MCF 10A (cell line): ENCODE data around the gene SERPINH1. TPM values are rescaled to one million over a fixed set of nuclear protein-coding genes. Genes with fewer than 3 reads are reported as not detected.

Experiments used
- BruUV-seq: library from RNA; stranded (reverse); fragments of 400-500 nt; replicated peaks from 2 replicates; lab custom pipeline; 2021; lab: Mats Ljungman, UMichigan
- CTCF ChIA-PET: fragments of 300-600 bp; sonication (Branson Sonifier 250); formaldehyde crosslinking; extraction: SDS; loops from one replicate; lab custom pipeline; 2021; ENCODE audit warnings: antibody characterized with exemption, inconsistent platforms; lab: Yijun Ruan, JAX
- POLR2A ChIA-PET: fragments of 300-600, 350-650 bp; sonication (Branson Sonifier 250); formaldehyde crosslinking; extraction: SDS; loops from one replicate; lab custom pipeline; 2020; ENCODE audit warnings: antibody characterized with exemption, inconsistent platforms; lab: Yijun Ruan, JAX
- DNase-seq: peaks from one replicate; pipeline ENCODE4 v3.0.0-alpha.2; 2018; ENCODE audit not compliant: unreplicated experiment
- H3K27ac Mint-ChIP-seq: one replicate; pipeline ENCODE4 v1.8.0; 2022; ENCODE audit warnings: mild to moderate bottlenecking, low read depth, mixed read lengths; ENCODE audit not compliant: unreplicated experiment
- H3K27me3 Mint-ChIP-seq: one replicate; pipeline ENCODE4 v1.8.0; 2022; ENCODE audit warnings: mixed read lengths; ENCODE audit not compliant: insufficient read depth, unreplicated experiment
- H3K36me3 Mint-ChIP-seq: one replicate; pipeline ENCODE4 v1.8.0; 2022; ENCODE audit warnings: mild to moderate bottlenecking, moderate library complexity, mixed read lengths; ENCODE audit not compliant: insufficient read depth, unreplicated experiment
- H3K4me1 Mint-ChIP-seq: one replicate; pipeline ENCODE4 v1.8.0; 2022; ENCODE audit warnings: mixed read lengths; ENCODE audit not compliant: insufficient read depth, unreplicated experiment
- H3K4me3 Mint-ChIP-seq: one replicate; pipeline ENCODE4 v1.8.0; 2022; ENCODE audit warnings: mild to moderate bottlenecking, moderate library complexity, mixed read lengths; ENCODE audit not compliant: unreplicated experiment
- H3K9me3 Mint-ChIP-seq: one replicate; pipeline ENCODE4 v1.8.0; 2022; ENCODE audit warnings: mixed read lengths; ENCODE audit not compliant: unreplicated experiment
- intact Hi-C: fragments of 100-400 bp; cut with micrococcal nuclease; formaldehyde crosslinking; loops from 2 replicates; pipeline ENCODE4 v1.14.1; 2022
- total RNA-seq: library from RNA; stranded (reverse); gene quantifications from 2 replicates; pipeline ENCODE4 v1.2.3, GENCODE V29; 2022
- TF ChIP-seq, protein P1 (sequence below): fragments of 200-600 bp; IDR thresholded peaks from one replicate; pipeline ENCODE4 v1.8.0; 2022; ENCODE audit warnings: antibody characterized with exemption, mild to moderate bottlenecking; ENCODE audit not compliant: unreplicated experiment

The SERPINH1 gene
- total RNA-seq, 1 experiment from 2014 or later, result 80.5 TPM

DNA sequence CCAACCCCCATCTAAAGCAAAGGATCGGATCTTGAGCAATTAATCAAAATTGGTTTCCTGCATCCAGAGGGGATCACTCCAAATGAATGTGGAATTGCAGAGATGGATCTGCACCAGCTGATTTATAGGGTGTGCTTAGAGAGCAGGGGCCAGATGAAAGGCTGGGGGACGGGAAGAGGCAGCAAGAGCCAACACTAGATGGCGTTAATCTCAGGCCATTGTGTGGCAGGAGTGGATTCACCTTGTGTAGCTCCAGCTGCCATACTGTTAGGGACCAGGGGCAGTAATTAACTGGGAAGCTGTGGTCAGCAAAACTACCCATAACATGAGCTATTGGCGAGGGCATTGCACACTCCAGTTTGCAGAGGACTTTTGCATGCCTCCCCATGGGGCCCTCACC lies 35.6 kb downstream of the SERPINH1 start:
- Mint-ChIP-seq H3K9me3 (no peaks in the 10 kb centered on the region), H3K36me3 (no peaks in the 10 kb centered on the region), H3K4me1 (peaks cover 6% of the 10 kb centered on the region), H3K27ac (no peak overlapping the region), H3K4me3 (no peak overlapping the region), H3K27me3 (peaks cover 6% of the 10 kb centered on the region)
- CTCF ChIA-PET, result interaction anchor here (0.6 to 0.7 kb wide), 2 partner anchors 125 to 485 kb away, joined by 3 read pairs; no protein-coding TSS in a partner anchor
- no TSS peak for BruUV-seq
- DNase-seq, result peak; percentile 60
- TF ChIP-seq, protein P1, sequence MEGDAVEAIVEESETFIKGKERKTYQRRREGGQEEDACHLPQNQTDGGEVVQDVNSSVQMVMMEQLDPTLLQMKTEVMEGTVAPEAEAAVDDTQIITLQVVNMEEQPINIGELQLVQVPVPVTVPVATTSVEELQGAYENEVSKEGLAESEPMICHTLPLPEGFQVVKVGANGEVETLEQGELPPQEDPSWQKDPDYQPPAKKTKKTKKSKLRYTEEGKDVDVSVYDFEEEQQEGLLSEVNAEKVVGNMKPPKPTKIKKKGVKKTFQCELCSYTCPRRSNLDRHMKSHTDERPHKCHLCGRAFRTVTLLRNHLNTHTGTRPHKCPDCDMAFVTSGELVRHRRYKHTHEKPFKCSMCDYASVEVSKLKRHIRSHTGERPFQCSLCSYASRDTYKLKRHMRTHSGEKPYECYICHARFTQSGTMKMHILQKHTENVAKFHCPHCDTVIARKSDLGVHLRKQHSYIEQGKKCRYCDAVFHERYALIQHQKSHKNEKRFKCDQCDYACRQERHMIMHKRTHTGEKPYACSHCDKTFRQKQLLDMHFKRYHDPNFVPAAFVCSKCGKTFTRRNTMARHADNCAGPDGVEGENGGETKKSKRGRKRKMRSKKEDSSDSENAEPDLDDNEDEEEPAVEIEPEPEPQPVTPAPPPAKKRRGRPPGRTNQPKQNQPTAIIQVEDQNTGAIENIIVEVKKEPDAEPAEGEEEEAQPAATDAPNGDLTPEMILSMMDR, result peak; percentile 32
- intact Hi-C loops, result no loop called here
- POLR2A ChIA-PET, result no interaction called here

DNA sequence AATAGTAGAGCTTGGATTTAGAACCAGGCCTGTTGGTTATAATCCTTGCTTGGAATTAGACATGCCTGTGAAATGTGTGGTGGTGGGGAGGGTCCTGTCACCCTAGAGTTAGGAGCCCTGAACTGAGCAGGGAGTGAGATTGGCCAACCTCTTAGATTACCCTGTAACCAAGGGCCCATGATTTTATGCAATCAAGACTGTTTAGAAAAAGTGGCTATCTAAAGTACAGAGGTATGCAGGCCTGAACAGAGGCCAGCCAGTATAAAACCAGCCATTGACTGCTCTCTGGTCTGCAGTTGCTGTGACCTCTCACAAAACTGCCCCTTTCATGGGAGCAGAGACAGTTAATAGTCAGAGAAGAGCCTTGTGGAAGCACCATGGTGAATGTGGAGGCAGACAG lies 36.2 kb downstream of the SERPINH1 start:
- peaks cover 5% of the 10 kb centered on the region for H3K4me1 Mint-ChIP-seq
- ChIA-PET CTCF (interaction anchor here (0.6 to 0.7 kb wide), 3 partner anchors 124 to 1149 kb away, joined by 3 to 5 read pairs (median 3); no protein-coding TSS in a partner anchor), POLR2A (no interaction called here)
- no peak overlapping the region for H3K4me3 Mint-ChIP-seq
- H3K9me3 Mint-ChIP-seq, result no peaks in the 10 kb centered on the region
- no TSS peak for BruUV-seq
- no peaks in the 10 kb centered on the region for H3K36me3 Mint-ChIP-seq
- intact Hi-C loops, result no loop called here
- H3K27me3 Mint-ChIP-seq, result no peaks in the 10 kb centered on the region
- no peak overlapping the region for H3K27ac Mint-ChIP-seq
- TF ChIP-seq, protein P1, result no peak
- no peak for DNase-seq

DNA sequence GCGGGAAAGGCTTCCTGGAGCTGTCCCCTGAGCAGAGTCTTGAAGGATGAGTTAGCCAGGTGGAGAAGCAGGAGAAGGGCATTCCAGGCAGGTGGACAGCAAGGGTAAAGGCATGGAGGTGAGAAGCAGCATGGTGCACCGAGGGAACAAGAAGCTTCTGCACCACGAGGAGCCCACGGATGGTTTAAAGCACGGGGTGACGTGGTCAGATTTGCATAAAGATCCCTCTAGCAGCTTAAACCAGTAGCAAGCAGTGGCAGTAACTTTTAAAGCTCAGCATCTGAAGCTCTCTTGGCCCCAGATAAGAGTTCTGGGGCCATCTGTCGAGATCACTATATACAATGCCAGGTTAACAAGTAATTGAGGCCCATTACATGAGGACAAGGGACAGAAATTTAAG lies 36.8 kb downstream of the SERPINH1 start:
- ChIA-PET CTCF (interaction anchor here (0.6 to 1.0 kb wide), 3 partner anchors 14 to 1148 kb away, joined by 3 to 5 read pairs (median 3); no protein-coding TSS in a partner anchor), POLR2A (no interaction called here)
- intact Hi-C loops, result no loop called here

DNA sequence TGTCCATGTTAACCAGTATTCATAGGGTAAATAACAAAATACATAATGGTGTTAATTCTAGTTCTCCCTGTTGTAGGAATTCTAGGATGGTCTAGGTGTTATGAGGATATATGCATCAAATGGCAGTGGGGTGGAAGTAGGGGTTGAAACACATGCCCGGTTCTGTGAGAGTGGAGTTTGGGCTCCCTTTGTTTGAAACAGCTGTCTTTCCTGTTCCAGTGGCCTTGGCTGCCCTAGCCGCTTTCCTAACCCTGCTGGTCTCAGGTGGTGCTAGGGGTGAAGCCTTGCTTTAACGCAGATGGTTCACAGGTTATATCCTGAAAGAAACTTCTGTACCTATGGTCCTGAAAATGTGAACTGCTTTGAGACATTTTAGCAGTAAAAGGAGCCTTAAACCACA lies 38.3 kb downstream of the SERPINH1 start:
- BruUV-seq, result no TSS peak
- Mint-ChIP-seq H3K27me3 (no peaks in the 10 kb centered on the region), H3K9me3 (no peaks in the 10 kb centered on the region), H3K4me1 (peaks cover 24% of the 10 kb centered on the region), H3K27ac (no peak overlapping the region), H3K4me3 (no peak overlapping the region), H3K36me3 (no peaks in the 10 kb centered on the region)
- ChIA-PET POLR2A (interaction anchor here (1.0 kb wide), 1 partner anchor 38 kb away, joined by 3 read pairs; the partner anchor contains the start of gene SERPINH1), CTCF (interaction anchor here (1.1 kb wide), 1 partner anchor 23 kb away, joined by 4 read pairs; no protein-coding TSS in a partner anchor)
- TF ChIP-seq, protein P1, result no peak
- no peak for DNase-seq
- intact Hi-C loops, result no loop called here

More for the DNA sequence above, 36.8 kb downstream of the SERPINH1 start:
- no peaks in the 10 kb centered on the region for H3K36me3 Mint-ChIP-seq
- H3K27ac Mint-ChIP-seq, result no peak overlapping the region
- no peak for DNase-seq
- no peaks in the 10 kb centered on the region for H3K9me3 Mint-ChIP-seq
- H3K4me3 Mint-ChIP-seq, result no peak overlapping the region
- no peaks in the 10 kb centered on the region for H3K27me3 Mint-ChIP-seq
- H3K4me1 Mint-ChIP-seq, result peaks cover 12% of the 10 kb centered on the region
- TF ChIP-seq, protein P1, result no peak
- BruUV-seq, result no TSS peak
